Measurements from ENCODE around the gene SLC7A7. TPM values are rescaled to one million over a fixed set of nuclear protein-coding genes. Genes with fewer than 3 reads are reported as not detected.

The SLC7A7 gene
- polyA plus RNA-seq, 2 of the 4 experiments (the other 2 are of a cell fraction) = 44.2 to 86.8 TPM

DNA sequence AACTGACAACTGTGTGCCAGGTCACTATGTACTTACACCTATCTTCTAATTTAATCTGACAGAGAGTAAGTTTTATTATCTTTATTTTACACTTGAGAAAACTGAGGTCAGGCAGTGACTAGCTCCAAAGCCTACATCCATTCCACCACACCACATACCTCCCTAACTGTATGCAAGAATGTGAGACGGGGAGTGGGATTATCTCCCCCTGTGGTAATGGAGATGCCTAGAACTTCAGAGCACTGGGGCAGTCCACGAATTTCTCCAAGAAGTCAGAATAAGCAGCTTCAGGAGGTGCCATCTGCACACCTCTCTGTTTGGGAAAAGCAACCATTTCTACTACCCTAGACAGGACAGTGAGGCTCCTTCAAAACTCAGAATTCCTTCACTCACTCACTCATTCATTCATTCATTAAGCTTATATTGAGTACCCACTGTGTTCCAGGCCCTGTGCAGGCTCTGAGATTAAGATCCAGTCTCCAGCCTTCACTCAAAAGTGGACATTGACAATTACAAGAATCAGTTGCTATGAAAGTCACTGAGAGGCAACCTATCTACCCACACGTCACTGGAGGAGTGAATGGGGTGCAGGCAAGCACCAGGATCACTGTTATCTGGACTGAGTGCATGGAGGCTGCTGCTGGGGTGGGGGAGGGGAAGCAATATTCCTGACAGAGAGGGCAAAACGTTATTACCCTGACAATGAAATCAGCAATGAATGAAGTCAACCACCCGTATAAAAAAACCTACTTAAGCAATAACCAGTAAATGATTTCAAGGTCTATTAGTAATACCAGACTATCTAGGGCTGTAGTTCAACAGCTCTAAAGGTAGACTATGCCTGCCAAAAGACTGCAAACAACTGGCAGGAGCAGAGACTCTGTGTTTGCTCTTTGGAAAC, 18.0 kb downstream of the SLC7A7 start:
- DNase-seq (ENCODE audit: low read depth in 1 of 2, low spot score in 1 of 2) = no peak
- Histone ChIP-seq H3K9me3 (no peaks in the 10 kb centered on the region), H3K4me1 (peaks cover 18% of the 10 kb centered on the region), H3K4me2 (no peak overlapping the region), H3K27ac (no peak overlapping the region), H3K4me3 (no peak overlapping the region)
- TF ChIP-seq FOXS1 (CRISPR knock-in tag; IDR thresholded peaks at IDR 0.05) (no peak), GATA3 (IDR thresholded peaks at IDR 0.05; ENCODE audit: borderline replicate concordance) (no peak), EHF (CRISPR knock-in tag; IDR thresholded peaks at IDR 0.05) (no peak), POLR2AphosphoS2 (conservative IDR thresholded peaks at IDR 0.05; ENCODE audit: low read length) (no peak), ZSCAN20 (CRISPR knock-in tag; IDR thresholded peaks at IDR 0.05) (no peak), RAD21 (conservative IDR thresholded peaks at IDR 0.05 in 1 of 2, IDR thresholded peaks at IDR 0.05 in 1 of 2) (no peak), ZNF302 (CRISPR knock-in tag; IDR thresholded peaks at IDR 0.05) (no peak), CEBPB (IDR thresholded peaks at IDR 0.05) (no peak), KDM1A (IDR thresholded peaks at IDR 0.05; ENCODE audit: low read depth) (no peak)
- TF ChIP-seq, protein P1, sequence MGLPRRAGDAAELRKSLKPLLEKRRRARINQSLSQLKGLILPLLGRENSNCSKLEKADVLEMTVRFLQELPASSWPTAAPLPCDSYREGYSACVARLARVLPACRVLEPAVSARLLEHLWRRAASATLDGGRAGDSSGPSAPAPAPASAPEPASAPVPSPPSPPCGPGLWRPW (IDR thresholded peaks at IDR 0.05) = no peak
- FAIRE-seq = no peak
- ChIA-PET CTCF (interaction anchor here (0.7 to 1.5 kb wide), 7 partner anchors 11 to 227 kb away, joined by 3 to 5 read pairs (median 3); no protein-coding TSS in a partner anchor), POLR2A (interaction anchor here (0.6 kb wide), 1 partner anchor 11 kb away, joined by 3 read pairs; no protein-coding TSS in a partner anchor)
- no peak for ATAC-seq
- WGBS (ENCODE audit: missing lambda C conversion rate) = 36% methylated on average over 4 of the region's 5 CpGs

DNA sequence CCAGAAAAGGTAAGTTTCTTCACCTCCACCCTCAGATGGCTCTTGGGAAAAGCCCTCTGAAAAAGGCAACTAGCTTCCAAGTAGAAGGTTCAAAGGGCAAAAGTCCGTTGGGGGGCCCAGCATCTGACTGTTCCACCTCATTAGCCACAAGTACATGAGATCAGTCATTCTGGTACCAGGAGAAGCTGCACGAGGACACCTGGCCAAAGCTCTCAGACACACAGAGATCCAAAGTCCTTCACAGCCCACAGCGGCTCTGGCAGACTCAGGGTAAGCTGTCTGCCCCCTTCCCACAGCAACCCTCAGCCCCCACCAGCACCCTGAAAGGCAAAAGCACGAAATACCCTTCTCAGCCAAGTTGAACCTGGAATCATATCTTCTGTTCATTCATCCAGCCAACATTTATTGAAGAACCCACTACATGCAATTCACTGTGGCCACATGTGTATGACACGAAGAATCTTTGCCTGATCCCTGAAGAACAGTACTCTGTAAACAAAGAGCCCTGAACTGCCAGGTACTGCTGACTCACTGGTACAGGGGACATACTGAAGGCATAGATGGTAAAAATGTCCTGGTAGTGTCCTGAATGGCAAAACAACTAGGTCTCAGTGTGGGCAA, 19.0 kb downstream of the SLC7A7 start:
- ATAC-seq (no peak; a peak in 1 of 6 replicates), FAIRE-seq (no peak), DNase-seq (ENCODE audit: low read depth in 1 of 2, low spot score in 1 of 2) (no peak)
- Histone ChIP-seq H3K4me1 (peaks cover 18% of the 10 kb centered on the region), H3K9me3 (no peaks in the 10 kb centered on the region), H3K4me3 (no peak overlapping the region), H3K27ac (peak overlapping the region; percentile 13; a peak in 3 of 6 replicates), H3K4me2 (peak overlapping the region; percentile 28; the same call in 1 of the 3 replicates)
- WGBS (ENCODE audit: missing lambda C conversion rate) = 24% methylated on average over 4 of the region's 5 CpGs
- no peak for TF ChIP-seq NFE2L2 (conservative IDR thresholded peaks at IDR 0.05; ENCODE audit: low read length)
- TF ChIP-seq, protein P2, sequence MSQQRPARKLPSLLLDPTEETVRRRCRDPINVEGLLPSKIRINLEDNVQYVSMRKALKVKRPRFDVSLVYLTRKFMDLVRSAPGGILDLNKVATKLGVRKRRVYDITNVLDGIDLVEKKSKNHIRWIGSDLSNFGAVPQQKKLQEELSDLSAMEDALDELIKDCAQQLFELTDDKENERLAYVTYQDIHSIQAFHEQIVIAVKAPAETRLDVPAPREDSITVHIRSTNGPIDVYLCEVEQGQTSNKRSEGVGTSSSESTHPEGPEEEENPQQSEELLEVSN (IDR thresholded peaks at IDR 0.05; ENCODE audit: borderline replicate concordance, low read depth) = no peak
- no peak for TF ChIP-seq TFCP2L1 (CRISPR knock-in tag; IDR thresholded peaks at IDR 0.05)
- no peak for TF ChIP-seq RNF2 (IDR thresholded peaks at IDR 0.05; ENCODE audit: borderline replicate concordance, low read depth)
- TF ChIP-seq, protein P3, sequence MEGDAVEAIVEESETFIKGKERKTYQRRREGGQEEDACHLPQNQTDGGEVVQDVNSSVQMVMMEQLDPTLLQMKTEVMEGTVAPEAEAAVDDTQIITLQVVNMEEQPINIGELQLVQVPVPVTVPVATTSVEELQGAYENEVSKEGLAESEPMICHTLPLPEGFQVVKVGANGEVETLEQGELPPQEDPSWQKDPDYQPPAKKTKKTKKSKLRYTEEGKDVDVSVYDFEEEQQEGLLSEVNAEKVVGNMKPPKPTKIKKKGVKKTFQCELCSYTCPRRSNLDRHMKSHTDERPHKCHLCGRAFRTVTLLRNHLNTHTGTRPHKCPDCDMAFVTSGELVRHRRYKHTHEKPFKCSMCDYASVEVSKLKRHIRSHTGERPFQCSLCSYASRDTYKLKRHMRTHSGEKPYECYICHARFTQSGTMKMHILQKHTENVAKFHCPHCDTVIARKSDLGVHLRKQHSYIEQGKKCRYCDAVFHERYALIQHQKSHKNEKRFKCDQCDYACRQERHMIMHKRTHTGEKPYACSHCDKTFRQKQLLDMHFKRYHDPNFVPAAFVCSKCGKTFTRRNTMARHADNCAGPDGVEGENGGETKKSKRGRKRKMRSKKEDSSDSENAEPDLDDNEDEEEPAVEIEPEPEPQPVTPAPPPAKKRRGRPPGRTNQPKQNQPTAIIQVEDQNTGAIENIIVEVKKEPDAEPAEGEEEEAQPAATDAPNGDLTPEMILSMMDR (IDR thresholded peaks at IDR 0.05) = no peak
- TF ChIP-seq BHLHE40 (IDR thresholded peaks at IDR 0.05; ENCODE audit: low read depth, low read length) = no peak
- no peak for TF ChIP-seq JUN (IDR thresholded peaks at IDR 0.05)
- no peak for TF ChIP-seq GATA3 (IDR thresholded peaks at IDR 0.05; ENCODE audit: borderline replicate concordance)
- no peak for TF ChIP-seq ZNF302 (CRISPR knock-in tag; IDR thresholded peaks at IDR 0.05)
- TF ChIP-seq HOXB13 (CRISPR knock-in tag; IDR thresholded peaks at IDR 0.05; ENCODE audit: low read depth) = no peak
- TF ChIP-seq FOXS1 (CRISPR knock-in tag; IDR thresholded peaks at IDR 0.05) = no peak
- no peak for TF ChIP-seq RCOR1 (IDR thresholded peaks at IDR 0.05; ENCODE audit: low read depth, low read length)
- ChIA-PET POLR2A (no interaction called here), CTCF (interaction anchor here (0.9 to 1.5 kb wide), 4 partner anchors 15 to 112 kb away, joined by 3 to 4 read pairs (median 4); no protein-coding TSS in a partner anchor)
